Measurements from ENCODE around the gene PRSS35.

Gene PRSS35

GRCh38 chr6:83509441-83509840, 2.9 kb upstream of the PRSS35 start:
- no peak overlapping the region for H3K4me2 ChIP-seq (ENCODE audit: low read length)
- no peaks in the 10 kb centered on the region for H3K79me2 ChIP-seq (ENCODE audit: low read length)
- H3K27ac ChIP-seq (ENCODE audit: low read length), result no peak overlapping the region
- no peaks in the 10 kb centered on the region for H3K27me3 ChIP-seq (ENCODE audit: low read depth, low read length)
- no peak overlapping the region for H3K9ac ChIP-seq (ENCODE audit: low read length)
- H4K20me1 ChIP-seq (ENCODE audit: insufficient read depth, low read length), result no peaks in the 10 kb centered on the region
- no peak overlapping the region for H3K4me3 ChIP-seq (ENCODE audit: low read length)
- TF ChIP-seq EZH2phosphoT487 (IDR thresholded peaks at IDR 0.05; ENCODE audit: low read depth), result no peak
- TF ChIP-seq CTCF (IDR thresholded peaks at IDR 0.05; ENCODE audit: low read depth, low read length), result no peak
- no peaks in the 10 kb centered on the region for H3K36me3 ChIP-seq (replicated peaks; ENCODE audit: low read depth, low read length)
- no peaks in the 10 kb centered on the region for H3K9me3 ChIP-seq (ENCODE audit: insufficient read depth, low read length)
- H2AFZ ChIP-seq (ENCODE audit: low read depth, low read length), result no peak overlapping the region
- no peaks in the 10 kb centered on the region for H3K4me1 ChIP-seq (ENCODE audit: low read length)

GRCh38 chr6:83510791-83511190, 1.5 kb upstream of the PRSS35 start:
- no peak overlapping the region for H3K9ac ChIP-seq (ENCODE audit: low read length)
- H2AFZ ChIP-seq (ENCODE audit: low read depth, low read length), result no peak overlapping the region
- no peak overlapping the region for H3K4me3 ChIP-seq (ENCODE audit: low read length)
- no peaks in the 10 kb centered on the region for H3K9me3 ChIP-seq (ENCODE audit: insufficient read depth, low read length)
- H3K36me3 ChIP-seq (replicated peaks; ENCODE audit: low read depth, low read length), result no peaks in the 10 kb centered on the region
- no peaks in the 10 kb centered on the region for H3K79me2 ChIP-seq (ENCODE audit: low read length)
- H3K4me2 ChIP-seq (ENCODE audit: low read length), result no peak overlapping the region
- peaks cover 3% of the 10 kb centered on the region; the same call in 1 of the 2 replicates for H3K4me1 ChIP-seq (ENCODE audit: low read length)
- H3K27ac ChIP-seq (ENCODE audit: low read length), result no peak overlapping the region
- H3K27me3 ChIP-seq (ENCODE audit: low read depth, low read length), result no peaks in the 10 kb centered on the region
- H4K20me1 ChIP-seq (ENCODE audit: insufficient read depth, low read length), result no peaks in the 10 kb centered on the region
- TF ChIP-seq EZH2phosphoT487 (IDR thresholded peaks at IDR 0.05; ENCODE audit: low read depth), result no peak

GRCh38 chr6:83511266-83511665, 1.1 kb upstream of the PRSS35 start:
- no peaks in the 10 kb centered on the region for H3K27me3 ChIP-seq (ENCODE audit: low read depth, low read length)
- H3K9ac ChIP-seq (ENCODE audit: low read length), result no peak overlapping the region
- H3K27ac ChIP-seq (ENCODE audit: low read length), result no peak overlapping the region
- H4K20me1 ChIP-seq (ENCODE audit: insufficient read depth, low read length), result no peaks in the 10 kb centered on the region
- no peaks in the 10 kb centered on the region for H3K79me2 ChIP-seq (ENCODE audit: low read length)
- no peak overlapping the region for H2AFZ ChIP-seq (ENCODE audit: low read depth, low read length)
- H3K4me3 ChIP-seq (ENCODE audit: low read length), result no peak overlapping the region
- H3K36me3 ChIP-seq (replicated peaks; ENCODE audit: low read depth, low read length), result no peaks in the 10 kb centered on the region
- H3K4me2 ChIP-seq (ENCODE audit: low read length), result no peak overlapping the region
- no peak for TF ChIP-seq CTCF (IDR thresholded peaks at IDR 0.05; ENCODE audit: low read depth, low read length)
- no peak for TF ChIP-seq EZH2phosphoT487 (IDR thresholded peaks at IDR 0.05; ENCODE audit: low read depth)
- peaks cover 3% of the 10 kb centered on the region; the same call in 1 of the 2 replicates for H3K4me1 ChIP-seq (ENCODE audit: low read length)
- H3K9me3 ChIP-seq (ENCODE audit: insufficient read depth, low read length), result no peaks in the 10 kb centered on the region

- H3K27ac ChIP-seq (ENCODE audit: low read length), result no peak overlapping the region
- H3K36me3 ChIP-seq (replicated peaks; ENCODE audit: low read depth, low read length), result no peaks in the 10 kb centered on the region
- no peak overlapping the region for H3K9ac ChIP-seq (ENCODE audit: low read length)
- no peaks in the 10 kb centered on the region for H4K20me1 ChIP-seq (ENCODE audit: insufficient read depth, low read length)
- no peaks in the 10 kb centered on the region for H3K79me2 ChIP-seq (ENCODE audit: low read length)
- H3K9me3 ChIP-seq (ENCODE audit: insufficient read depth, low read length), result no peaks in the 10 kb centered on the region
- TF ChIP-seq CTCF (IDR thresholded peaks at IDR 0.05; ENCODE audit: low read depth, low read length), result no peak
- TF ChIP-seq EZH2phosphoT487 (IDR thresholded peaks at IDR 0.05; ENCODE audit: low read depth), result no peak
- no peak overlapping the region for H2AFZ ChIP-seq (ENCODE audit: low read depth, low read length)
- H3K27me3 ChIP-seq (ENCODE audit: low read depth, low read length), result no peaks in the 10 kb centered on the region
- no peak overlapping the region for H3K4me3 ChIP-seq (ENCODE audit: low read length)
- H3K4me2 ChIP-seq (ENCODE audit: low read length), result no peak overlapping the region
- H3K4me1 ChIP-seq (ENCODE audit: low read length), result peaks cover 3% of the 10 kb centered on the region; the same call in 1 of the 2 replicates
Measured at GRCh38 chr6:83514466-83514865, 2.1 kb downstream of the PRSS35 start.

All from OCI-LY3 (cell line).